ENCODE data around the gene RBP3.
"Not testable (repeated sequence)": the region's sequence is repeated elsewhere in the genome, so short reads cannot be mapped to it uniquely, and the experiment has no call there.

The RBP3 gene

GRCh38 chr10:47374611-47375536 lies 26.7 kb downstream of the RBP3 start:
- no peak for DNase-seq (ENCODE audit: low read depth)

GRCh38 chr10:47376522-47377220 lies 28.5 kb downstream of the RBP3 start:
- DNase-seq (ENCODE audit: low read depth) = no peak

GRCh38 chr10:47378183-47378510 lies 30.0 kb downstream of the RBP3 start:
- DNase-seq (ENCODE audit: low read depth) = no peak

- no peak for DNase-seq (ENCODE audit: low read depth)
These were observed 30.7 kb downstream of the RBP3 start for GRCh38 chr10:47378606-47379444.

- no peak for DNase-seq (ENCODE audit: low read depth)
These were observed 31.3 kb downstream of the RBP3 start for GRCh38 chr10:47379445-47379785.

GRCh38 chr10:47379901-47380300 lies 31.7 kb downstream of the RBP3 start:
- no peak for DNase-seq (ENCODE audit: low read depth)

- DNase-seq (ENCODE audit: low read depth) = no peak
These were observed 32.4 kb downstream of the RBP3 start for GRCh38 chr10:47380341-47381102.

- no peak for DNase-seq (ENCODE audit: low read depth)
These were observed 32.9 kb downstream of the RBP3 start for GRCh38 chr10:47381103-47381395.

GRCh38 chr10:47381427-47382379 lies 33.5 kb downstream of the RBP3 start:
- DNase-seq (ENCODE audit: low read depth) = no peak

- DNase-seq (ENCODE audit: low read depth) = no peak
These were observed 35.3 kb downstream of the RBP3 start for GRCh38 chr10:47383261-47384147.

- peak; percentile 60 for DNase-seq (ENCODE audit: low read depth)
These were observed 36.2 kb downstream of the RBP3 start, which contains the start of gene ZNF488 for GRCh38 chr10:47384148-47384921. Gene ZNF488, minus strand, starts transcription at chr10:47384293. Its CDS starts 15,464 bp downstream, at chr10:47368829.

GRCh38 chr10:47386104-47386503 lies 37.9 kb downstream of the RBP3 start:
- DNase-seq (ENCODE audit: low read depth) = not testable (repeated sequence)

- no peak for DNase-seq (ENCODE audit: low read depth)
These were observed 40.7 kb downstream of the RBP3 start for GRCh38 chr10:47388879-47389278.

- no peak for DNase-seq (ENCODE audit: low read depth)
These were observed 41.5 kb downstream of the RBP3 start for GRCh38 chr10:47389619-47390018.

GRCh38 chr10:47396311-47396717 lies 48.2 kb downstream of the RBP3 start:
- no peak for DNase-seq (ENCODE audit: low read depth)

GRCh38 chr10:47397256-47397655 lies 49.1 kb downstream of the RBP3 start:
- DNase-seq (ENCODE audit: low read depth) = no peak

- DNase-seq (ENCODE audit: low read depth) = no peak
These were observed 52.1 kb downstream of the RBP3 start for GRCh38 chr10:47400251-47400650.

GRCh38 chr10:47400786-47401185 lies 52.6 kb downstream of the RBP3 start:
- DNase-seq (ENCODE audit: low read depth) = no peak

- no peak for DNase-seq (ENCODE audit: low read depth)
These were observed 53.0 kb downstream of the RBP3 start for GRCh38 chr10:47401210-47401609.

Measured in stimulated activated CD4-positive, alpha-beta T cell treated with anti-CD3 and anti-CD28 coated beads, Interleukin-2, amount 100 ng/mL, for 4 hours (primary cell).